HepG2 (cell line): ENCODE data around the gene SHC1. TPM values are rescaled to one million over a fixed set of nuclear protein-coding genes. Genes with fewer than 3 reads are reported as not detected.

ENCODE experiments used
- ATM ChIP-seq: fragments of 450-650 bp; IDR thresholded peaks from 2 replicates; pipeline ENCODE4 v1.7.1; 2017; ENCODE audit warnings: mild to moderate bottlenecking, borderline replicate concordance
- FOXK2 ChIP-seq: fragments of 450-650 bp; IDR thresholded peaks from 2 replicates; pipeline ENCODE4 v1.6.1; 2016
- LCORL ChIP-seq, 2 experiments: fragments of 450-650 bp in 1 of 2; sonication (generic) in 1 of 2; formaldehyde crosslinking in 1 of 2; IDR thresholded peaks; 2 replicates each; pipeline versions ENCODE4 v1.5.0 to v1.6.1; 2017 to 2020; ENCODE audit warnings: antibody characterized with exemption in 1 of 2, missing genetic modification reagents in 1 of 2
- ZMAT3 ChIP-seq: sonication (generic); formaldehyde crosslinking; conservative IDR thresholded peaks from 2 replicates; pipeline ENCODE4 v1.7.0; 2021; ENCODE audit warnings: missing genetic modification reagents
- ZSCAN9 ChIP-seq: IDR thresholded peaks from 2 replicates; pipeline ENCODE4 v1.6.1; 2016; ENCODE audit warnings: borderline replicate concordance
- polyA plus RNA-seq, 8 experiments: library from polyadenylated mRNA; depleted of rRNA in 3 of 8; stranded (reverse) in 7 of 8; unstranded in 1 of 8; fragments of >200 nt; fragmentation: Illumina TruSeq in 4 of 8; extraction: Trizol in 4 of 8; gene quantifications; 2 replicates each; pipeline versions ENCODE4 v1.2.1 to v1.2.3, GENCODE V29; 2011 to 2016; ENCODE audit warnings: low read depth in 4 of 8, missing spikeins in 1 of 8, mixed read lengths in 1 of 8; ENCODE audit not compliant: insufficient read depth in 1 of 8
- total RNA-seq, 5 experiments: library from RNA; depleted of rRNA; stranded (reverse); fragments of >200 nt; fragmentation: Illumina TruSeq; extraction: Trizol; gene quantifications; 2 replicates each; pipeline ENCODE4 v1.2.3, GENCODE V29; 2016; ENCODE audit warnings: low read depth in 1 of 5
- TF ChIP-seq, protein P1 (sequence below), 2 experiments: fragments of 450-650 bp in 1 of 2; sonication (generic) in 1 of 2; formaldehyde crosslinking in 1 of 2; IDR thresholded peaks; 2 replicates each; pipeline versions ENCODE4 v1.6.1 to v1.8.0; 2016 to 2022; ENCODE audit warnings: antibody characterized with exemption in 1 of 2, mild to moderate bottlenecking in 1 of 2, missing genetic modification reagents in 1 of 2
- TF ChIP-seq, protein P2 (sequence below): sonication (generic); formaldehyde crosslinking; IDR thresholded peaks from 2 replicates; pipeline ENCODE4 v1.5.0; 2020; ENCODE audit warnings: mild to moderate bottlenecking, missing genetic modification reagents, borderline replicate concordance
- TF ChIP-seq, protein P3 (sequence below): sonication (generic); formaldehyde crosslinking; IDR thresholded peaks from 2 replicates; pipeline ENCODE4 v1.4.0; 2020; ENCODE audit warnings: missing genetic modification reagents, borderline replicate concordance
- TF ChIP-seq, protein P4 (sequence below): sonication (generic); formaldehyde crosslinking; IDR thresholded peaks from 2 replicates; pipeline ENCODE4 v1.5.1; 2020; ENCODE audit warnings: missing genetic modification reagents, mild to moderate bottlenecking, borderline replicate concordance

SHC1 gene
- total and polyA plus RNA-seq, 2 of the 13 experiments (the other 11 are each of a cell fraction or from before 2014, with no cell fraction given): 52.0 to 137 TPM

DNA sequence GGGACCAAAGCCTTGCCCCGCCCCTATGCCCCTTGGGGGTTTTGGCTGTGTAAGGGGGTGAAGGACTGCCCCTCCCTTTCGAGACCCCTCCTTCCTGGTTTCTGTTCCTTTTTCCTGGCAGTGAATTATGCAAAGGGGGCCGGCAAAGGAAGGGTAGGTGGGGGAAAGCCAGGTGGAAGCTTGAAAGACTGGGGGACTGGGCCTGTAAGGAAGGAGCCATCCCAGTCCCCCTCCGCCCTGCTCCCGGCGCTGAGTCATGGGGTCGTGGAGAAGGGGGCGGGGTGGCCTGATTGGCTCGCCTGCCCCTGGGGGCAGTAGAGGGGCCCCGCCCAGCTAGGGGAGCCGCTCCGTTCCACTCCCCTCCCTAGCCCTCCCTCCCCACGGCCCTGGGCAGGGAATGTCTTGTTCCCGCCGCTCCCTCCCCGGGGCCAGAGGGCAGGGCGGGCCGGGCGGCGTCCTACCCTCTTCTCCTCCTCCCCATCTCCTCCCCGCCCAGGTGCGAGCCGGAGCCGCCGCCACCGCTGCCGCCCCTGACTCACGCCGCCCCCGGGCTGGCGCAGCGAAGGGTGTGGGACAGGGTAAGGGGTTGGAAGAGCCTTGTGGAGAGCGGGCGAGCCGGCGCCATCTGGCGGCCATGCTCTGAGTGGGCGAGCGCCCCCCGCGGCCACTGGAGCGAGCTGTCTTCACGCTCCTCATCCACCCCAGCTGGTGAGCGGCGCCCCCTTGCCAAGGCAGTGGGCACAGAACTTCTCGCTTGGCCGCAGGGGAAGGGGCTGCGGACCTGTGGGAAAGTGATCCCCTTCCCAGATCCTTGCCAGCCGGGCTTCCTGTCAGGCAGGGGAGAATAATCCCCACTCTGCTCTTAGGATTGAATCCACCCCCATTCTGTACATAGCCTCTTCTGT is 46.7 kb upstream of the SHC1 start (continued):
- TF ChIP-seq, protein P1, sequence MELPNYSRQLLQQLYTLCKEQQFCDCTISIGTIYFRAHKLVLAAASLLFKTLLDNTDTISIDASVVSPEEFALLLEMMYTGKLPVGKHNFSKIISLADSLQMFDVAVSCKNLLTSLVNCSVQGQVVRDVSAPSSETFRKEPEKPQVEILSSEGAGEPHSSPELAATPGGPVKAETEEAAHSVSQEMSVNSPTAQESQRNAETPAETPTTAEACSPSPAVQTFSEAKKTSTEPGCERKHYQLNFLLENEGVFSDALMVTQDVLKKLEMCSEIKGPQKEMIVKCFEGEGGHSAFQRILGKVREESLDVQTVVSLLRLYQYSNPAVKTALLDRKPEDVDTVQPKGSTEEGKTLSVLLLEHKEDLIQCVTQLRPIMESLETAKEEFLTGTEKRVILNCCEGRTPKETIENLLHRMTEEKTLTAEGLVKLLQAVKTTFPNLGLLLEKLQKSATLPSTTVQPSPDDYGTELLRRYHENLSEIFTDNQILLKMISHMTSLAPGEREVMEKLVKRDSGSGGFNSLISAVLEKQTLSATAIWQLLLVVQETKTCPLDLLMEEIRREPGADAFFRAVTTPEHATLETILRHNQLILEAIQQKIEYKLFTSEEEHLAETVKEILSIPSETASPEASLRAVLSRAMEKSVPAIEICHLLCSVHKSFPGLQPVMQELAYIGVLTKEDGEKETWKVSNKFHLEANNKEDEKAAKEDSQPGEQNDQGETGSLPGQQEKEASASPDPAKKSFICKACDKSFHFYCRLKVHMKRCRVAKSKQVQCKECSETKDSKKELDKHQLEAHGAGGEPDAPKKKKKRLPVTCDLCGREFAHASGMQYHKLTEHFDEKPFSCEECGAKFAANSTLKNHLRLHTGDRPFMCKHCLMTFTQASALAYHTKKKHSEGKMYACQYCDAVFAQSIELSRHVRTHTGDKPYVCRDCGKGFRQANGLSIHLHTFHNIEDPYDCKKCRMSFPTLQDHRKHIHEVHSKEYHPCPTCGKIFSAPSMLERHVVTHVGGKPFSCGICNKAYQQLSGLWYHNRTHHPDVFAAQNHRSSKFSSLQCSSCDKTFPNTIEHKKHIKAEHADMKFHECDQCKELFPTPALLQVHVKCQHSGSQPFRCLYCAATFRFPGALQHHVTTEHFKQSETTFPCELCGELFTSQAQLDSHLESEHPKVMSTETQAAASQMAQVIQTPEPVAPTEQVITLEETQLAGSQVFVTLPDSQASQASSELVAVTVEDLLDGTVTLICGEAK (IDR thresholded peaks at IDR 0.05): no peak
- TF ChIP-seq, protein P1 (CRISPR knock-in tag; IDR thresholded peaks at IDR 0.05): no peak
- TF ChIP-seq, protein P2, sequence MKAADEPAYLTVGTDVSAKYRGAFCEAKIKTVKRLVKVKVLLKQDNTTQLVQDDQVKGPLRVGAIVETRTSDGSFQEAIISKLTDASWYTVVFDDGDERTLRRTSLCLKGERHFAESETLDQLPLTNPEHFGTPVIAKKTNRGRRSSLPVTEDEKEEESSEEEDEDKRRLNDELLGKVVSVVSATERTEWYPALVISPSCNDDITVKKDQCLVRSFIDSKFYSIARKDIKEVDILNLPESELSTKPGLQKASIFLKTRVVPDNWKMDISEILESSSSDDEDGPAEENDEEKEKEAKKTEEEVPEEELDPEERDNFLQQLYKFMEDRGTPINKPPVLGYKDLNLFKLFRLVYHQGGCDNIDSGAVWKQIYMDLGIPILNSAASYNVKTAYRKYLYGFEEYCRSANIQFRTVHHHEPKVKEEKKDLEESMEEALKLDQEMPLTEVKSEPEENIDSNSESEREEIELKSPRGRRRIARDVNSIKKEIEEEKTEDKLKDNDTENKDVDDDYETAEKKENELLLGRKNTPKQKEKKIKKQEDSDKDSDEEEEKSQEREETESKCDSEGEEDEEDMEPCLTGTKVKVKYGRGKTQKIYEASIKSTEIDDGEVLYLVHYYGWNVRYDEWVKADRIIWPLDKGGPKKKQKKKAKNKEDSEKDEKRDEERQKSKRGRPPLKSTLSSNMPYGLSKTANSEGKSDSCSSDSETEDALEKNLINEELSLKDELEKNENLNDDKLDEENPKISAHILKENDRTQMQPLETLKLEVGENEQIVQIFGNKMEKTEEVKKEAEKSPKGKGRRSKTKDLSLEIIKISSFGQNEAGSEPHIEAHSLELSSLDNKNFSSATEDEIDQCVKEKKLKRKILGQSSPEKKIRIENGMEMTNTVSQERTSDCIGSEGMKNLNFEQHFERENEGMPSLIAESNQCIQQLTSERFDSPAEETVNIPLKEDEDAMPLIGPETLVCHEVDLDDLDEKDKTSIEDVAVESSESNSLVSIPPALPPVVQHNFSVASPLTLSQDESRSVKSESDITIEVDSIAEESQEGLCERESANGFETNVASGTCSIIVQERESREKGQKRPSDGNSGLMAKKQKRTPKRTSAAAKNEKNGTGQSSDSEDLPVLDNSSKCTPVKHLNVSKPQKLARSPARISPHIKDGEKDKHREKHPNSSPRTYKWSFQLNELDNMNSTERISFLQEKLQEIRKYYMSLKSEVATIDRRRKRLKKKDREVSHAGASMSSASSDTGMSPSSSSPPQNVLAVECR (CRISPR knock-in tag): peak; percentile 90
- no peak for TF ChIP-seq FOXK2
- peak; percentile 84; the same call in 1 of the 2 replicates for TF ChIP-seq ZMAT3
- TF ChIP-seq, protein P3, sequence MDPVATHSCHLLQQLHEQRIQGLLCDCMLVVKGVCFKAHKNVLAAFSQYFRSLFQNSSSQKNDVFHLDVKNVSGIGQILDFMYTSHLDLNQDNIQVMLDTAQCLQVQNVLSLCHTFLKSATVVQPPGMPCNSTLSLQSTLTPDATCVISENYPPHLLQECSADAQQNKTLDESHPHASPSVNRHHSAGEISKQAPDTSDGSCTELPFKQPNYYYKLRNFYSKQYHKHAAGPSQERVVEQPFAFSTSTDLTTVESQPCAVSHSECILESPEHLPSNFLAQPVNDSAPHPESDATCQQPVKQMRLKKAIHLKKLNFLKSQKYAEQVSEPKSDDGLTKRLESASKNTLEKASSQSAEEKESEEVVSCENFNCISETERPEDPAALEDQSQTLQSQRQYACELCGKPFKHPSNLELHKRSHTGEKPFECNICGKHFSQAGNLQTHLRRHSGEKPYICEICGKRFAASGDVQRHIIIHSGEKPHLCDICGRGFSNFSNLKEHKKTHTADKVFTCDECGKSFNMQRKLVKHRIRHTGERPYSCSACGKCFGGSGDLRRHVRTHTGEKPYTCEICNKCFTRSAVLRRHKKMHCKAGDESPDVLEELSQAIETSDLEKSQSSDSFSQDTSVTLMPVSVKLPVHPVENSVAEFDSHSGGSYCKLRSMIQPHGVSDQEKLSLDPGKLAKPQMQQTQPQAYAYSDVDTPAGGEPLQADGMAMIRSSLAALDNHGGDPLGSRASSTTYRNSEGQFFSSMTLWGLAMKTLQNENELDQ (CRISPR knock-in tag): no peak
- TF ChIP-seq ATM: no peak
- no peak for TF ChIP-seq LCORL (IDR thresholded peaks at IDR 0.05)
- TF ChIP-seq LCORL (CRISPR knock-in tag; IDR thresholded peaks at IDR 0.05): peak; percentile 93
- peak; percentile 73; the same call in 1 of the 2 replicates for TF ChIP-seq ZSCAN9 (CRISPR knock-in tag)
- TF ChIP-seq, protein P4, sequence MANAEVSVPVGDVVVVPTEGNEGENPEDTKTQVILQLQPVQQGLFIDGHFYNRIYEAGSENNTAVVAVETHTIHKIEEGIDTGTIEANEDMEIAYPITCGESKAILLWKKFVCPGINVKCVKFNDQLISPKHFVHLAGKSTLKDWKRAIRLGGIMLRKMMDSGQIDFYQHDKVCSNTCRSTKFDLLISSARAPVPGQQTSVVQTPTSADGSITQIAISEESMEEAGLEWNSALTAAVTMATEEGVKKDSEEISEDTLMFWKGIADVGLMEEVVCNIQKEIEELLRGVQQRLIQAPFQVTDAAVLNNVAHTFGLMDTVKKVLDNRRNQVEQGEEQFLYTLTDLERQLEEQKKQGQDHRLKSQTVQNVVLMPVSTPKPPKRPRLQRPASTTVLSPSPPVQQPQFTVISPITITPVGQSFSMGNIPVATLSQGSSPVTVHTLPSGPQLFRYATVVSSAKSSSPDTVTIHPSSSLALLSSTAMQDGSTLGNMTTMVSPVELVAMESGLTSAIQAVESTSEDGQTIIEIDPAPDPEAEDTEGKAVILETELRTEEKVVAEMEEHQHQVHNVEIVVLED (CRISPR knock-in tag): peak; percentile 64
